ENCODE results near the gene C8G.

Gene C8G

GRCh38 chr9:136926749-136927148 is 18.3 kb upstream of the C8G start:
- no peak overlapping the region for H3K4me3 ChIP-seq (replicated peaks; ENCODE audit: low read depth, low read length)
- no peaks in the 10 kb centered on the region for H3K27me3 ChIP-seq (replicated peaks; ENCODE audit: control insufficient read depth, insufficient read depth, low read length)
- H3K36me3 ChIP-seq (ENCODE audit: control insufficient read depth, insufficient read depth, low read length) = peaks cover 32% of the 10 kb centered on the region
- TF ChIP-seq CTCF (IDR thresholded peaks at IDR 0.05; ENCODE audit: insufficient read depth, low read length, poor library complexity, severe bottlenecking) = no peak
- no peak for DNase-seq (ENCODE audit: extremely low read depth, insufficient read length)

GRCh38 chr9:136927343-136928271 is 17.4 kb upstream of the C8G start:
- no peak overlapping the region for H3K4me3 ChIP-seq (replicated peaks; ENCODE audit: low read depth, low read length)
- no peaks in the 10 kb centered on the region for H3K27me3 ChIP-seq (replicated peaks; ENCODE audit: control insufficient read depth, insufficient read depth, low read length)
- no peak for TF ChIP-seq CTCF (IDR thresholded peaks at IDR 0.05; ENCODE audit: insufficient read depth, low read length, poor library complexity, severe bottlenecking)
- DNase-seq (ENCODE audit: extremely low read depth, insufficient read length) = no peak
- H3K36me3 ChIP-seq (ENCODE audit: control insufficient read depth, insufficient read depth, low read length) = peaks cover 32% of the 10 kb centered on the region

GRCh38 chr9:136928591-136928990 is 16.5 kb upstream of the C8G start:
- DNase-seq (ENCODE audit: extremely low read depth, insufficient read length) = no peak
- Histone ChIP-seq H3K27me3 (replicated peaks; ENCODE audit: control insufficient read depth, insufficient read depth, low read length) (no peaks in the 10 kb centered on the region), H3K36me3 (ENCODE audit: control insufficient read depth, insufficient read depth, low read length) (peaks cover 30% of the 10 kb centered on the region), H3K4me3 (replicated peaks; ENCODE audit: low read depth, low read length) (no peak overlapping the region)
- TF ChIP-seq CTCF (IDR thresholded peaks at IDR 0.05; ENCODE audit: insufficient read depth, low read length, poor library complexity, severe bottlenecking) = no peak

- TF ChIP-seq CTCF (IDR thresholded peaks at IDR 0.05; ENCODE audit: insufficient read depth, low read length, poor library complexity, severe bottlenecking) = no peak
- no peak overlapping the region for H3K4me3 ChIP-seq (replicated peaks; ENCODE audit: low read depth, low read length)
- peaks cover 25% of the 10 kb centered on the region for H3K36me3 ChIP-seq (ENCODE audit: control insufficient read depth, insufficient read depth, low read length)
- H3K27me3 ChIP-seq (replicated peaks; ENCODE audit: control insufficient read depth, insufficient read depth, low read length) = no peaks in the 10 kb centered on the region
- no peak for DNase-seq (ENCODE audit: extremely low read depth, insufficient read length)
These were observed 15.0 kb upstream of the C8G start for GRCh38 chr9:136930014-136930413.

GRCh38 chr9:136931611-136932130 is 13.4 kb upstream of the C8G start:
- no peak for TF ChIP-seq CTCF (IDR thresholded peaks at IDR 0.05; ENCODE audit: insufficient read depth, low read length, poor library complexity, severe bottlenecking)
- DNase-seq (ENCODE audit: extremely low read depth, insufficient read length) = no peak
- H3K27me3 ChIP-seq (replicated peaks; ENCODE audit: control insufficient read depth, insufficient read depth, low read length) = no peaks in the 10 kb centered on the region
- H3K36me3 ChIP-seq (ENCODE audit: control insufficient read depth, insufficient read depth, low read length) = peaks cover 11% of the 10 kb centered on the region
- no peak overlapping the region for H3K4me3 ChIP-seq (replicated peaks; ENCODE audit: low read depth, low read length)
